Mesenchymal stem cell (in vitro differentiated cells and primary cell): ENCODE data around the gene SNAI3.

Experiments used
- DNase-seq: peaks from one replicate; pipeline ENCODE4 v3.0.0-alpha.2; 2013
- H2AFZ ChIP-seq: one replicate; pipeline ENCODE4 v1.6.1; 2013; ENCODE audit warnings: low read depth, mild to moderate bottlenecking, control low read depth, inconsistent platforms, low read length, moderate library complexity
- H2AK5ac ChIP-seq: 2 replicates; pipeline ENCODE4 v1.6.1; 2013; ENCODE audit warnings: low read length, moderate library complexity, mild to moderate bottlenecking, inconsistent platforms; ENCODE audit not compliant: severe bottlenecking
- H2BK120ac ChIP-seq: one replicate; pipeline ENCODE4 v1.6.1; 2013; ENCODE audit warnings: low read depth, mild to moderate bottlenecking, inconsistent platforms, low read length, moderate library complexity
- H2BK12ac ChIP-seq, 2 experiments: one replicate each; pipeline ENCODE4 v1.6.1; 2013; ENCODE audit warnings: inconsistent platforms in 2 of 2, low read length in 2 of 2, mild to moderate bottlenecking in 2 of 2, moderate library complexity in 2 of 2, control low read depth in 1 of 2
- H2BK15ac ChIP-seq: one replicate; pipeline ENCODE4 v1.6.1; 2013; ENCODE audit warnings: mild to moderate bottlenecking, low read depth, inconsistent platforms; ENCODE audit not compliant: poor library complexity, severe bottlenecking
- H2BK5ac ChIP-seq: 2 replicates; pipeline ENCODE4 v1.6.1; 2013; ENCODE audit warnings: low read depth, mild to moderate bottlenecking, low read length, control low read depth, inconsistent platforms; ENCODE audit not compliant: poor library complexity, severe bottlenecking
- H3K14ac ChIP-seq, 2 experiments: one replicate each; pipeline ENCODE4 v1.6.1; 2013; ENCODE audit warnings: inconsistent platforms in 2 of 2, low read length in 2 of 2, control low read depth in 1 of 2, mild to moderate bottlenecking in 1 of 2, moderate library complexity in 1 of 2
- H3K18ac ChIP-seq, 2 experiments: one replicate each; pipeline ENCODE4 v1.6.1; 2013; ENCODE audit warnings: inconsistent platforms in 2 of 2, low read length in 2 of 2, control low read depth in 1 of 2, low read depth in 1 of 2, mild to moderate bottlenecking in 1 of 2
- H3K23ac ChIP-seq, 2 experiments: one replicate each; pipeline ENCODE4 v1.6.1; 2013; ENCODE audit warnings: inconsistent platforms in 2 of 2, low read length in 2 of 2, mild to moderate bottlenecking in 2 of 2, moderate library complexity in 2 of 2, control low read depth in 1 of 2
- H3K27ac ChIP-seq: 2 replicates; pipeline ENCODE4 v1.5.1; 2013; ENCODE audit warnings: mild to moderate bottlenecking, moderate library complexity, low read length, control low read depth, inconsistent platforms; ENCODE audit not compliant: poor library complexity, severe bottlenecking
- H3K27me3 ChIP-seq, 2 experiments: 2 replicates each; pipeline versions ENCODE4 v1.6.1 to v1.7.0; 2013; ENCODE audit warnings: low read length in 2 of 2, mild to moderate bottlenecking in 2 of 2, moderate library complexity in 2 of 2, control low read depth in 1 of 2, inconsistent platforms in 1 of 2; ENCODE audit not compliant: control insufficient read depth in 1 of 2, insufficient read depth in 1 of 2
- H3K36me3 ChIP-seq, 2 experiments: 2 replicates each; pipeline versions ENCODE4 v1.6.1 to v1.7.0; 2013; ENCODE audit warnings: low read length in 2 of 2, control low read depth in 1 of 2, inconsistent platforms in 1 of 2, low read depth in 1 of 2, mild to moderate bottlenecking in 1 of 2; ENCODE audit not compliant: insufficient read depth in 2 of 2, control insufficient read depth in 1 of 2
- H3K4ac ChIP-seq, 2 experiments: one replicate each; pipeline ENCODE4 v1.6.1; 2013; ENCODE audit warnings: inconsistent platforms in 2 of 2, low read length in 2 of 2, mild to moderate bottlenecking in 2 of 2, moderate library complexity in 2 of 2, control low read depth in 1 of 2, low read depth in 1 of 2
- H3K4me1 ChIP-seq: 2 replicates; pipeline ENCODE4 v1.6.1; 2013; ENCODE audit warnings: low read depth, low read length, control low read depth; ENCODE audit not compliant: control insufficient read depth, insufficient read depth
- H3K4me2 ChIP-seq: 2 replicates; pipeline ENCODE4 v1.6.1; 2013; ENCODE audit warnings: low read length, mild to moderate bottlenecking, inconsistent platforms; ENCODE audit not compliant: poor library complexity, severe bottlenecking
- H3K4me3 ChIP-seq, 2 experiments: 2 replicates each; pipeline versions ENCODE4 v1.5.1 to v1.7.0; 2013; ENCODE audit warnings: low read length in 2 of 2, mild to moderate bottlenecking in 2 of 2, control low read depth in 1 of 2, low read depth in 1 of 2; ENCODE audit not compliant: insufficient read depth in 1 of 2
- H3K79me1 ChIP-seq: replicated peaks from 2 replicates; pipeline ENCODE4 v1.6.1; 2013; ENCODE audit warnings: mild to moderate bottlenecking, control low read depth, low read length, inconsistent platforms; ENCODE audit not compliant: poor library complexity, severe bottlenecking
- H3K9ac ChIP-seq: 2 replicates; pipeline ENCODE4 v1.7.0; 2013; ENCODE audit warnings: mild to moderate bottlenecking, low read length, moderate library complexity
- H3K9me3 ChIP-seq: 2 replicates; pipeline ENCODE4 v1.7.0; 2013; ENCODE audit warnings: mild to moderate bottlenecking, low read length; ENCODE audit not compliant: control insufficient read depth
- H4K8ac ChIP-seq: one replicate; pipeline ENCODE4 v1.6.1; 2013; ENCODE audit warnings: inconsistent platforms, mild to moderate bottlenecking, low read length, moderate library complexity
- H4K91ac ChIP-seq: one replicate; pipeline ENCODE4 v1.6.1; 2013; ENCODE audit warnings: mild to moderate bottlenecking, low read length, inconsistent platforms
- WGBS: methylation state at CpG from one replicate; pipeline ENCODE4 v1.1.7; 2013; ENCODE audit warnings: mixed read lengths; 5-methylcytosine and 5-hydroxymethylcytosine counted together

SNAI3 gene

DNA sequence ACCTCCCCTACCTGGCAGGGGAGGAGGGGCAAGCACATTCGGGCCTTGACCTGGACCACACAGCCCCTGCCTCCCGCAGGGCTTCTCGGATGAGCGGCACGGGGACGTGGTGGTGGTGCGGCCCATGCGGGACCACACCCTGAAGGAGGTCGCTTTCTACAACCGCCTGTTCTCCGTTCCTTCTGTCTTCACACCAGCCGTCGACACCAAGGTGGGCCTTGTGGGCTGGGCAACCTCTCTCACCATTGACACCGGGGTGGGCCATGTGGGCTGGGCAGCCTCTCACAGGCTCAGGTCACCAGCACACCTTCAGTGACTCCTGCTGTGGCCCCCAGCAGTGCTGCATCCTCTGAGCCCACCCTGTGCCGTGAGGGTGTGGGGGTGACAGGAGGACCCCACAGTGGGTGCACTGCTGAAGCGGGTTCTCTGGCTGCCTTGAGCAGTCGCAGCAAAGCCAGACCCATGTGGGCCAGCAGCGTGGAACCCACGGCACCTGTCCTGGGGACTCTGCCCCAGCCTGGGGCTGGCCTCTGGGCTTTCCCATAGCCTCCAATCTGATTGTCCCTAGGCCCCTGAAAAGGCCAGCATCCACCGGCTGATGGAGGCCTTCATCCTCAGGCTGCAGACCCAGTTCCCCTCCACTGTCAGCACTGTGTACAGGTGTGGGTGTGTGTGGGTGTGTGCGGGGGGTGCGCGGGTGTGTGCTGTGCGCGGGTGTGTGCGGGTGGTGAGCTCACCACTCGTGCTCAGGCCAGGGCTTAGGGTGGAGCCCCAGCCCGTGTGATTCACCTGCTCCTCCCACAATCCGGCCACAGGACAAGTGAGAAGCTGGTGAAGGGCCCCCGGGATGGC is 27.5 kb upstream of the SNAI3 start:
- H3K9ac ChIP-seq = no peak overlapping the region
- no peak overlapping the region for H4K91ac ChIP-seq
- no peak overlapping the region for H2BK120ac ChIP-seq
- H4K8ac ChIP-seq = no peak overlapping the region
- no peaks in the 10 kb centered on the region for H3K27me3 ChIP-seq
- no peak overlapping the region for H3K4me3 ChIP-seq
- H3K4me2 ChIP-seq = no peak overlapping the region
- H3K14ac ChIP-seq = no peak overlapping the region
- H3K36me3 ChIP-seq = peaks cover 56 to 82% of the 10 kb centered on the region in 2 experiments
- H3K23ac ChIP-seq = no peak overlapping the region
- no peak overlapping the region for H2AFZ ChIP-seq
- no peak overlapping the region for H2BK15ac ChIP-seq
- peaks cover 28% of the 10 kb centered on the region for H3K79me1 ChIP-seq
- H2AK5ac ChIP-seq = no peak overlapping the region
- no peak overlapping the region for H2BK5ac ChIP-seq
- 89% methylated on average over 30 of the region's 30 CpGs for WGBS
- no peak overlapping the region for H3K4ac ChIP-seq
- no peak overlapping the region for H3K18ac ChIP-seq
- no peak overlapping the region for H3K27ac ChIP-seq
- H3K9me3 ChIP-seq = no peaks in the 10 kb centered on the region
- H2BK12ac ChIP-seq = no peak overlapping the region
- H3K4me1 ChIP-seq = peaks cover 5% of the 10 kb centered on the region
- no peak for DNase-seq

DNA sequence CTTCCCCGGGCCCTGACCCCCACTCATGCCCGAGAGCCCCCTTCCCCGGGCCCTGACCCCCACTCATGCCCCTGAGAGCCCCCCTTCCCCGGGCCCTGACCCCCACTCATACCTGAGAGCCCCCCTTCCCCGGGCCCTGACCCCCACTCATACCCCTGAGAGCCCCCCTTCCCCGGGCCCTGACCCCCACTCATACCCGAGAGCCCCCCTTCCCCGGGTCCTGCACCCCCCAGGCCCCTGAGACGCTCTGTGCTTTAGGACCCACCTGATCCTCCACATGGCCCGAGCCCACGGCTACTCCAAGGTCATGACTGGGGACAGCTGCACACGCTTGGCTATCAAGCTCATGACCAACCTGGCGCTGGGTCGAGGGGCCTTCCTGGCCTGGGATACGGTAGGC is 26.7 kb upstream of the SNAI3 start:
- Histone ChIP-seq H3K4ac (no peak overlapping the region), H2AFZ (no peak overlapping the region), H2BK5ac (no peak overlapping the region), H3K27ac (no peak overlapping the region), H3K79me1 (peaks cover 31% of the 10 kb centered on the region), H3K9me3 (no peaks in the 10 kb centered on the region), H2BK15ac (no peak overlapping the region), H3K9ac (no peak overlapping the region), H2AK5ac (no peak overlapping the region), H4K8ac (no peak overlapping the region), H3K4me2 (no peak overlapping the region), H3K4me1 (peaks cover 8% of the 10 kb centered on the region), H4K91ac (no peak overlapping the region), H2BK12ac (no peak overlapping the region), H3K23ac (no peak overlapping the region), H3K14ac (no peak overlapping the region), H3K4me3 (no peak overlapping the region), H3K27me3 (no peaks in the 10 kb centered on the region), H3K36me3 (peaks cover 49 to 82% of the 10 kb centered on the region in 2 experiments), H3K18ac (no peak overlapping the region), H2BK120ac (no peak overlapping the region)
- no peak for DNase-seq
- WGBS = 93% methylated on average over 9 of the region's 15 CpGs

DNA sequence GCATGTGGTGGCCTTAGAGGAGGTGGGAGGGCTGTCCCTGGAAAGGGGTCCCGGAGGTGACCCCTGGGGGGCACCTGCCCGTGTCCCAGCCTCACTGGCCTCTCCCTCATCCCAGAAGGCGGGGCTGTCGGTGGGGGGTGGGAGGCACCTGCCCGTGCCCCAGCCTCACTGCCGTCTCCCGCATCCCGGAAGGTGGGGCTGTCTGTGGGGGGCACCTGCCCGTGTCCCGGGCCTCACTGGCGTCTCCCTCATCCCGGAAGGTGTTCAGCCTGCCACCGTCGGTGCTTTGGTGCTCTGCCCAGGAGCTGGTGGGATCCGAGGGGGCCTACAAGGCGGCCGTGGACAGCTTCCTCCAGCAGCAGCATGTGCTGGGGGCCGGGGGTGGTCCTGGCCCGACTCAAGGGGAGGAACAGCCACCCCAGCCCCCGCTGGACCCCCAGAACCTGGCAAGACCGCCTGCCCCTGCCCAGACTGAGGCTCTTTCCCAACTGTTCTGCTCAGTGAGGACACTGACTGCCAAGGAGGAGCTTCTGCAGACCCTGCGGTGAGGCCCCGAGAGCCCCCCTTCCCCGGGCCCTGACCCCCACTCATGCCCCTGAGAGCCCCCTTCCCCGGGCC is 26.2 kb upstream of the SNAI3 start:
- Histone ChIP-seq H3K4me2 (no peak overlapping the region), H2BK12ac (no peak overlapping the region), H4K91ac (no peak overlapping the region), H2AK5ac (no peak overlapping the region), H3K36me3 (peaks cover 43 to 79% of the 10 kb centered on the region in 2 experiments), H3K27ac (no peak overlapping the region), H3K23ac (no peak overlapping the region), H3K9me3 (no peaks in the 10 kb centered on the region), H3K9ac (no peak overlapping the region), H3K14ac (no peak overlapping the region), H4K8ac (no peak overlapping the region), H2BK5ac (no peak overlapping the region), H3K4me1 (peaks cover 9% of the 10 kb centered on the region), H3K79me1 (peaks cover 31% of the 10 kb centered on the region), H2BK120ac (no peak overlapping the region), H2BK15ac (no peak overlapping the region), H3K4ac (no peak overlapping the region), H2AFZ (no peak overlapping the region), H3K4me3 (no peak overlapping the region), H3K18ac (no peak overlapping the region), H3K27me3 (no peaks in the 10 kb centered on the region)
- WGBS = 91% methylated on average over 21 of the region's 25 CpGs
- no peak for DNase-seq

DNA sequence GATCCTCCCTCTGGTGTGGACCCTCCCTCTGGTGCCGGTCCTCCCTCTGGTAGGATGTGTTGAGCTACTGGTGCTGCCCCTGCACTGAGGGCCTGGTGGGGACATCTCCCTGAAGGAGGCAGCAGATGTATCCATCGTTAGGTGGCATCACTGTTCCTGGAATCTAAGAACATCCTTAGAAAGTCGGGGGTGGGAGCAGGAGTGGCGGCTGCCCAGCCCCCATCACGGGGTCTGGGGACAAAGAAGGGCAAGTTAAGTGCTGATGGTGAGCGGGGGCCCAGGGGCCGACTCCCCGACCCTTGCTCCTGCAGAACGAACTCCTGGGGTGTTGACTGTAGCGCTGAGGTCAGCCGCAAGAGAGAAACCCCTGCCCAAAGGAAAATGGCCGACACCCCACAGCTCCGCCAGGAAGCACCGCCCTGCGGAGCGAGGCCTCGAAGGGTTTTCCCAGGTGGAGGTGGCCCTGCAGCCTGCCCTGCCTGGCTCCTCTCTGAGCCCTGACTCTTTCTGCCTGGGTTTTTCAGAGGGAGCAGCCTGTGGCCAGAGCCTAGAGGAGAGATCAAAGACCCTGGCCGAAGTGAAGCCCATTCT is 25.5 kb upstream of the SNAI3 start:
- Histone ChIP-seq H3K27me3 (no peaks in the 10 kb centered on the region), H4K91ac (no peak overlapping the region), H2BK15ac (no peak overlapping the region), H3K4me3 (no peak overlapping the region), H2AFZ (no peak overlapping the region), H3K9me3 (no peaks in the 10 kb centered on the region), H3K23ac (no peak overlapping the region), H3K18ac (no peak overlapping the region), H4K8ac (no peak overlapping the region), H3K4ac (no peak overlapping the region), H3K36me3 (peaks cover 37 to 73% of the 10 kb centered on the region in 2 experiments), H2BK12ac (no peak overlapping the region), H3K14ac (no peak overlapping the region), H2BK120ac (no peak overlapping the region), H3K79me1 (peaks cover 33% of the 10 kb centered on the region), H3K4me2 (no peak overlapping the region), H3K9ac (no peak overlapping the region), H3K4me1 (peaks cover 15% of the 10 kb centered on the region), H2AK5ac (no peak overlapping the region), H2BK5ac (no peak overlapping the region), H3K27ac (no peak overlapping the region)
- WGBS = 89% methylated on average over 18 of the region's 18 CpGs
- DNase-seq = no peak
